IPS-11a (cell line): ENCODE data around the gene C1QTNF5.
"Not testable (repeated sequence)": the region's sequence is repeated elsewhere in the genome, so short reads cannot be mapped to it uniquely, and the experiment has no call there.

Experiments
- H3K4me3 ChIP-seq: one replicate; pipeline ENCODE4 v1.5.1; 2013; ENCODE audit warnings: low read depth, low read length, control low read depth

Gene C1QTNF5, protein sequence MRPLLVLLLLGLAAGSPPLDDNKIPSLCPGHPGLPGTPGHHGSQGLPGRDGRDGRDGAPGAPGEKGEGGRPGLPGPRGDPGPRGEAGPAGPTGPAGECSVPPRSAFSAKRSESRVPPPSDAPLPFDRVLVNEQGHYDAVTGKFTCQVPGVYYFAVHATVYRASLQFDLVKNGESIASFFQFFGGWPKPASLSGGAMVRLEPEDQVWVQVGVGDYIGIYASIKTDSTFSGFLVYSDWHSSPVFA

GRCh38 chr11:119340335-119341221 lies at the start of gene C1QTNF5:
TSS of gene C1QTNF5 (minus strand) at chr11:119340883. CDS start at chr11:119340397, 486 bp downstream.
- H3K4me3 ChIP-seq, result peak within 1 kb of the TSS; percentile 33

DNA sequence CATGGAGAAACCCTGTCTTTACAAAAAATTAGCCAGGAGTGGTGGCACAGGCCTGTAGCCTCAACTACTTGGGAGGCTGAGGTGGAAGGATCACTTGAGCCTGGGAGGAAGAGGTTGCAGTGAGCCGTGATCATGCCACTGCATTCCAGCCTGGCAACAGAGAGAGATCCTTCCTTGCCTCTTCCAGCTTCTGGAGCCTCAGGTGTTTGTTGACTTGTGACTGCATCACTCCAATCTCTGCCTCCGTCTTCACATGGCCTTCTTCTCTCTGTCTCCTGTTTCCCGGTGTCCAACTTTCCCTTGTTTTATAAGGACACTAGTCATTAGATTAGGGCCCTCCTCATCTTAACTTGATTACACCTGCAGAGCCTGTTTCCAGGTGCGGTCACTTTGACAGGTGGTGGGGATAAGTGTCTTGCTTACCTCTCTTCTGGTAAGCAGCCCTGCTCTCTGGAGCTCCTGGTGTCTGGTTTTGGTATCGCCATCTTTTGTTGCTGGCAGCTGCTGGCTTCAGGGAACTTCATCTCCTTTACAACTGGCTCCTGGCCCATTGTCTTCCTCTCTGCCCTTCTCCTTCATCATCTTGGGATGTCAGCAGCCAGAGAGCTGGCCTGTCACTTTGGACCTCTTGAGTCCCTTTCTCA lies 49.0 kb upstream of the C1QTNF5 start:
- no peak overlapping the region for H3K4me3 ChIP-seq

- H3K4me3 ChIP-seq, result no peak overlapping the region
Measured at GRCh38 chr11:119388103-119388502, 47.4 kb upstream of the C1QTNF5 start.

DNA sequence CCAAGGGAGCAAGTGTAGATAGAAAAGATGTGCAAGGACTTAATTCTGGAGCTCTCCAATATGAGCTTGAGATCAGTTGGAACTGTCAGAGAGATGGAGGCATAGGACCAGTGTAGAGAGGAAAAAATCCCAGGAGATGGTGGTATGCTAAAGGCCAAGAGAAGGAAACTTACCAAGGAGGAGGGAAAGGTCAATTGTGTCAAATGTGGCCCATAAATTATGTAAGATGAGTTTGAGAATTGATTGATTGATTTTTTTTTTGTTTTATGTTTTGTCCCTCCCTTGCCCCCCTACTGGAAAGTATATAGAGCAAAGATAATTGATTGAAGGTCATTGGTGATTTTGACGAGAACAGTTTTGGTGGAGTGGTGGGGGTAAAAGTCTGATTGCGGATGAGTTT lies 43.6 kb upstream of the C1QTNF5 start:
- no peak overlapping the region for H3K4me3 ChIP-seq

DNA sequence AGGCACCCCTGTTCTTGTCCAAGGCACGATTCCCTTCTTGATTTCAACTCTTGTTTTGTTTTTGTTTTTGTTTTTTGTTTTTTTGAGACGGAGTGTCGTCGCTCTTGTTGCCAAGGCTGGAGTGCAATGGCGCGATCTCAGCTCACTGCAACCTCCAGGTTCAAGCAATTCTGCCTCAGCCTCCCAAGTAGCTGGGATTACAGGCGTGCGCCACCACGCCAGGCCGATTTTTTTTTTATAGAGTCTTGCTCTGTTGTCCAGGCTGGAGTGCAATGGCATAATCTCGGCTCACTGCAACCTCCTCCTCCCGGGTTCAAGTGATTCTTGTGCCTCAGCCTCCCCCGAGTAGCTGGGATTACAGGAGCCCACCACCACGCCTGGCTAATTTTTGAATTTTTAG lies 41.8 kb upstream of the C1QTNF5 start:
- not testable (repeated sequence) for H3K4me3 ChIP-seq

- peak overlapping the region; percentile 78 for H3K4me3 ChIP-seq
Measured at GRCh38 chr11:119382101-119382500, 41.4 kb upstream of the C1QTNF5 start.

GRCh38 chr11:119381181-119381988 lies 40.7 kb upstream of the C1QTNF5 start, which contains the start of gene USP2:
TSS of gene USP2 (minus strand) at chr11:119381690. CDS start at chr11:119373480, 8,210 bp downstream.
- peak within 1 kb of the TSS; percentile 78 for H3K4me3 ChIP-seq

GRCh38 chr11:119380827-119381180 lies 40.1 kb upstream of the C1QTNF5 start:
- peak overlapping the region; percentile 78 for H3K4me3 ChIP-seq

DNA sequence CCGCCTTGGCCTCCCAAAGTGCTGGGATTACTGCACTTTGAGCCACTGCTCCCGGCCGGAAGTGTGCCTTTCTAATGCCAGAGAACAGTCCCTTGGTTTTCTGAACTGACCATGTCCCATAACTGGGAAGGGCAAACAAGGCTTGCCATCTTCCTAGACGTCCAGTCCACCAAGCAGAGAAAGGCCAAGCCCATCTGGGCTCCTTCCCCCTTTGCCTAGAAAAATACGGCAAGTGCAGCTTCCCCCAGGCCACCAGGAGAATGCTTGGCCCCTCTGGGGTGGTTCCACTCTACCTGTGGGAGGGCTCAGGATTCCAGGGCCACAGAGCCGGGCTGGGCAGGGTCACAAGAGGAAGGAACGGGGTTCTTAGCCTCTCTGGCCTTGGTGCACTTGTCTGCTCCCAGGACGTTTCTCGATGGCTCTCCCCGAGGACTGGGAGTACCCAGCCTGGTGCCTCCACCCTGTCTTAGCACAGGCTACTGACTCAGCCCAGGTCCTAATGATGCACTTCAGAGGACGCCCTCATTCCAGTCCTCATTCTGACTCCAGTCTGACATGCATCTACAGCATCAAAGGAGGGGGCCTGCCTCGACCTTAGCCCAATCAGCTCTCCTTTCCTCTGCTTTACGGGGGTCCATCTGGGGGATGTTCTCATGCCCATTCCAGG lies 39.6 kb upstream of the C1QTNF5 start:
- no peak overlapping the region for H3K4me3 ChIP-seq

DNA sequence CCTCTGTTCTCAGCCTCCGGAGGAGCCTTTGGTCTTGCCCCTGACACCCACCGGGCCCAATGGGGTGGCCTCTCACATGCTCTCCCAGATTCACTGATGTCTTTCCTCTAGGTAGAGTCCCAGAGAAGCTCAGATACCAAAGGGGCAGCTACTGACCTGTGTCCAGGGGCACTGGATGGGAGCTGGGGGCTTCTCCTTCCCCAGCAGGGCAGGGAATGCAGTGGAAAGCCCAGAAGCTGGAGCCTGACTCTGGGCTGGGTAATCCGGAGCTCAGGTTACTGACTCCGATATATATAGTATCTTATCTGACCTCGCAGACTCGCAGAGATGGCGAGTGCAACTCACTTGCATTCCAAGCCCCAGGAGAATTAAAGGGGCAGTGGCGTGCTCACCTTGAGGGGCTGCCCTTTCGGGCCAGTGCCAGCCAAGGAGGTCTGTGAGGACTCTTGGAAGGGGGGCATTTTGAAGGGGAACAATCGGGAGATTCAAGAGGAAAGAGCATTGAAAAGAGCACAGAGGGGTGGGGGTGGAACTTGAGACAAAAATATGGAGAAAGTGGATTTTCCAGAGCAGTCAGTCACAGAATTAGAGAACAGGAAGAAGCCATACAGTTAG lies 38.3 kb upstream of the C1QTNF5 start:
- no peak overlapping the region for H3K4me3 ChIP-seq

DNA sequence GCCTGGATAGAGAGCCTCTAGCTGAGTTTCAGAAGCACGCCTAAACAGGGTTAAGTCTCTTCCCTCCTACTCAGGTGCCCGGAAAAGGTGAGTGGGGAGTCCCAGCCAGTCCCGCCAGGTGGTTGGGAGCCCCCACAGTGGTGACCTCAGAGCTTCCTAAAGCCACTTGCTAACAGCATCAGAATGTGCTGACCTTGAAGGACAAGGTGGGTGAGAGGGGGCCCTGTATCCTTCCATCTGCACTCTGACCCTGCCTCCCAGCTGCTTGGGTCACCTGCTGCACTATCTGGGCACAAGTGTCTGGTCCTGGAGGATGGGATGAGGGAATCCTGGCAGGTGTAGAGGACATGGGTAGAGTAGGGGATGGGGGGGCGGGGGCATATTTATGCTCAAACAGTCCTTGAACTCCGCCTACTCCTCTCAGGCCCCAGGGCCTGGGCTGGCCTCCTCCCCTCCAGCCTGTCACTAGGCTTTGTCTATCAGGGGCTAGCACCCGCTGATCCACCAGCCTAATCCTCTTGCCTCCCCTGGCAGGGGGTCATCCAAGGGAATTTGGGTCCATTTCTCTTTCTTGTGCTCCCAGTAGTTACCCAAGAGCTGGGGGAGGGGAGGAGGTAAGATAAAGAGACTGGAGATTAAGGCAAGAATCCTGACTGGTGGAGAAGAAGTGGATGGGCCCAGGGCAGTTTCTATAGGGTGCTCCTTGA lies 37.4 kb upstream of the C1QTNF5 start:
- H3K4me3 ChIP-seq, result no peak overlapping the region

GRCh38 chr11:119377112-119377901 lies 36.6 kb upstream of the C1QTNF5 start:
- no peak overlapping the region for H3K4me3 ChIP-seq

- H3K4me3 ChIP-seq, result no peak overlapping the region
Measured at GRCh38 chr11:119376197-119376847, 35.6 kb upstream of the C1QTNF5 start.

DNA sequence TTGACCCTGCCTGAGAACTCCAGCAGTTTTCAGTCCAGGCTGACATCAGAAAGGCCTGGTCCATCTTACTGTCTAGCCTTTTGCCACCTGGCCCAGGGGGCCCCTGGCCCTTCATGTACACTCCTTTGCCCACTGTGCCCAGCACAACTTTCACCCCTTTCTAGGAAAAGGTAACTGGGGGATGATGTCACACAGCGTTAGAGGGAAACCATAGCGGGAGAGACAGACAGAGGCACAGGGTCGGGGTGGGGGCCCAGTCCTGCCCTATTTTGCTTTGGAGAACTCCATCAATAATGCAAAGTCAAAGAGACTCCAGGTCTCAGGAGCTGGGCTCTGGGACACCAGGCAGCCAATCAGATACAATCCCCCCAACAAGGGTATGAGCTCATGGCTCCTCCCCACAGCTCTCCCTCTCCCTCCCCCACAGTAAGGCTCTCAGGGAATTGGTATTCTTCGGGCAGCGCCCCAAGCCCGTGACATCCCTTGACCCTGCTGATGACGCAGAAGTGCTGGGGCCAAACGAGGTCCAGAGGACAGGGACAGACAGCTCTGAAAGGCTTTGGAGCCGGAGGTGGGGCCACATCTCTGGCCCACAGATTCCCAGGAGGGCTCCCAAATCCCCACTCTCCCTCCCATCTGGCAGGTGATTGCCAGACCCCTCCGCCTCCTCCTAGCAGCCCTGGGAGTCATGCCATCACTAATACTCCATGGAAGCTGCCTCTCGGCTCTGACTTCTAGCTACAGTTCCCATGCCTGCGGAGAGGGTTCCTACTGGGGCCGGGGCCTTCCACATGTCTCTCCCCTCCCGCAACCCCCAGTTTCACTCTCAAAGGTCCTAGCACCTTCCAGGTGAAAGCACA lies 34.9 kb upstream of the C1QTNF5 start:
- no peak overlapping the region for H3K4me3 ChIP-seq

DNA sequence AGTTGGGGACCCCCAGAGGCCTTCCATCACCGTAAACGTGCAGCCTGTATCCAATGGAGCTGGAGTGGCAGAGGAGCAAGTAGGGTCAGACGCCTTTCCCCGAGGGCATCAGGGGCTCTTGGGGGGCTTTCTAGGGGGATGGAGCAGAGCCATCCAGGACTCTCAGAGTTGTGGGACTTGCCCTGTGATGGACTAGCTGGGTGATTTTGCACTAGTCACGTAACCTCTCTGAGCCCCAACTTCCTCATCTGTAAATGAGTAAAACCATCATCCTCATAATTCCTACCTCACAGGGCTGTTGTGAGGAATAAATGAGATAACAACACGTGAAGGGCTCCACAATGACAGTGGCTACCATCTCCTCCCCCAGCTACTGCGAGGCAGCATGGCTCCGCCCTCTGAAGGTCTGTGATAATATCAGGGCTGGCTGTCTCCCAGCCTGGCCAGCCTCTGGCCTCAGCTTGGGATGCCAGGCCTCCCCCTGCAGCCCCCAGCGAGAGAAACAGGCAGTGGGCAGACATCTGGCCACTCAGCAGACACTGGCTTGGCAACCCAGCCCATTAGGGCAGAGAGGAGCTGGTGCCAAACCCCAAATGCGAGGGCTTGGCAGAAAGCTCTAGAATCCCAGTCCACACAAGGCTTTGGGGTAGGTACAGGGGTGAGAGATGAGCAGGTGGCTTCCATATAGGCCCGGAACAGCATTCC lies 34.1 kb upstream of the C1QTNF5 start:
- H3K4me3 ChIP-seq, result no peak overlapping the region

DNA sequence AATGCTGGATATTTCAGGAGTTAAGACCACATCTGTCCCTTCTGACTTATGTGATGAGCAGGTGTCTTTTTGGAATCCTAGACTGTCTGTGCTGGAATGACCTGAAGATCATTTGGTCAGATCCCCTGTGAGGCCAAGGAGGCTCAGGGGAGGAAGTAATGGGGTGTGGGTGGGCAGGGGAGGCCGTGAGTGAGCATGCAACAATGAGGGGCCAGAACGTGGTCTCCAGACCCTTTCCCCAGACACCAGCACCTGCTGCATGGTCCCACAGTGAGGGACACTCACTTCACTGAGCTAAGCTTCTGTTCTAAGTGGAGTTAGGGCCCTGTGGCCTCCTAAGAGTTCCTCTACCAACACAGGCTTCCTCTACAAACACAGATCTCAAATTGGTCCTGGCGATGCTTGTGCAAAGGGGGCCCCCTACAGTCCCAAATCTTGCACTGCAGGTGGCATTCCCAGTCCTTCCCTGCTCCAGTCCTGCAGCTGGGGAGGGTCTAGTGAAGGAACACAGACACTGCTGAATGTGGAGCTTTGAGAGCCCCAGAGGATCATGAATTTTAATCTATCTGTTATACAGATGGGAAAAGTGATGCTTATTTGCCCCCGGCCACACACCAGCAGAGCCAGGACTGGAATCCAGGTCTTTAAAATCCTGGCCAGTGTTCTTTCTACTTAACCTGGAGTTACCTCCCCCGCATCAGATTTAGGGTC lies 33.4 kb upstream of the C1QTNF5 start:
- H3K4me3 ChIP-seq, result no peak overlapping the region
